Measurements from ENCODE around the gene PDE4D. TPM values are rescaled to one million over a fixed set of nuclear protein-coding genes. Genes with fewer than 3 reads are reported as not detected.

PDE4D gene
- total RNA-seq, 1 experiment from 2014 or later, result 3.3 TPM

- ATAC-seq, result no peak
- POLR2A ChIA-PET, result no interaction called here
- H3K27me3 Mint-ChIP-seq (ENCODE audit: low read depth), result no peaks in the 10 kb centered on the region; the same call in 1 of the 2 replicates
- TF ChIP-seq ZNF281 (CRISPR knock-in tag; IDR thresholded peaks at IDR 0.05) (no peak), ATF1 (CRISPR knock-in tag; IDR thresholded peaks at IDR 0.05) (no peak), ZNF232 (CRISPR knock-in tag; IDR thresholded peaks at IDR 0.05) (no peak), MXD4 (CRISPR knock-in tag; IDR thresholded peaks at IDR 0.05; ENCODE audit: borderline replicate concordance) (no peak), NR1H2 (CRISPR knock-in tag; IDR thresholded peaks at IDR 0.05) (no peak), ELF4 (CRISPR knock-in tag; IDR thresholded peaks at IDR 0.05; ENCODE audit: low read depth) (no peak), USF1 (CRISPR knock-in tag; IDR thresholded peaks at IDR 0.05) (no peak), HMGA2 (CRISPR knock-in tag; IDR thresholded peaks at IDR 0.05) (no peak), GRHL2 (CRISPR knock-in tag; IDR thresholded peaks at IDR 0.05; ENCODE audit: insufficient replicate concordance, severe bottlenecking) (no peak), TP53 (CRISPR knock-in tag; IDR thresholded peaks at IDR 0.05) (no peak), SOX15 (CRISPR knock-in tag; IDR thresholded peaks at IDR 0.05) (no peak), AFF4 (CRISPR knock-in tag; IDR thresholded peaks at IDR 0.05; ENCODE audit: borderline replicate concordance) (no peak), JAZF1 (CRISPR knock-in tag; IDR thresholded peaks at IDR 0.05) (no peak), GTF2I (CRISPR knock-in tag; conservative IDR thresholded peaks at IDR 0.05) (no peak), FOXJ3 (CRISPR knock-in tag; IDR thresholded peaks at IDR 0.05; ENCODE audit: borderline replicate concordance) (no peak), ZNF416 (CRISPR knock-in tag; IDR thresholded peaks at IDR 0.05) (no peak), MYBL2 (CRISPR knock-in tag; IDR thresholded peaks at IDR 0.05) (no peak), E2F4 (CRISPR knock-in tag; IDR thresholded peaks at IDR 0.05; ENCODE audit: borderline replicate concordance, low read depth) (no peak), ATF3 (CRISPR knock-in tag; conservative IDR thresholded peaks at IDR 0.05) (no peak), IRF2 (CRISPR knock-in tag; IDR thresholded peaks at IDR 0.05; ENCODE audit: borderline replicate concordance, low read depth) (no peak)
- CTCF ChIA-PET, result interaction anchor here (0.9 kb wide), 1 partner anchor 93 kb away, joined by 3 read pairs; no protein-coding TSS in a partner anchor
- peaks cover 3% of the 10 kb centered on the region; the same call in 1 of the 2 replicates for H3K36me3 Mint-ChIP-seq
- no peak overlapping the region for H3K4me3 Mint-ChIP-seq
- DNase-seq (ENCODE audit: low spot score), result no peak
- peaks cover 14% of the 10 kb centered on the region for H3K4me1 Mint-ChIP-seq
- no peak overlapping the region for H3K27ac Mint-ChIP-seq
- peaks cover 12% of the 10 kb centered on the region for H3K9me3 Mint-ChIP-seq
Observed at GRCh38 chr5:58979090-58979489, 914.4 kb downstream of the PDE4D start.
